ENCODE data around the gene AP2B1. TPM values are rescaled to one million over a fixed set of nuclear protein-coding genes. Genes with fewer than 3 reads are reported as not detected.

Gene AP2B1
- total and polyA plus RNA-seq, 7 donors = 43.2 to 86.4 (median 53.1) TPM

DNA sequence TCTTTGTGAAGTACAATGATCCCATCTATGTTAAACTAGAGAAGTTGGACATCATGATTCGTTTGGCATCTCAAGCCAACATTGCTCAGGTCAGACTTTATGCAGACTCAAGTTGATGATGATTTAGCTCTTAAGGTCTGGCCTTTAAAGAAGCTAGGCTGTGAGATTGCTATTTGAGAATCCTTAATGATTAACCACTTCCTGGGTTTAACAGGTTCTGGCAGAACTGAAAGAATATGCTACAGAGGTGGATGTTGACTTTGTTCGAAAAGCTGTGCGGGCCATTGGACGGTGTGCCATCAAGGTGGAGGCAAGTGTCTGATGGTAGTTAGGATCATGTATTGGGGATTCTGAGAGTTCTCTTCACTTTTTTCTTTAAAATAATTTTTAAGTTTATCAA, 40.3 kb downstream of the AP2B1 start:
- 31 to 79% methylated on average over 4 of the region's 4 CpGs for WGBS, 2 donors
- TF ChIP-seq CTCF (IDR thresholded peaks at IDR 0.05) (no peak), EP300 (IDR thresholded peaks at IDR 0.05) (no peak), POLR2AphosphoS5 (IDR thresholded peaks at IDR 0.05) (no peak), POLR2A (IDR thresholded peaks at IDR 0.05) (no peak)
- H3K27me3 ChIP-seq = no peaks in the 10 kb centered on the region
- H3K4me1 ChIP-seq = no peaks in the 10 kb centered on the region
- intact Hi-C loops (cut with DNase I) = no loop called here
- no peak overlapping the region for H3K27ac ChIP-seq
- no peak for DNase-seq
- H3K4me3 ChIP-seq = no peak overlapping the region
- no peaks in the 10 kb centered on the region for H3K9me3 ChIP-seq
- peaks cover 8 to 92% (median 33%) of the 10 kb centered on the region in 4 donors for H3K36me3 ChIP-seq

DNA sequence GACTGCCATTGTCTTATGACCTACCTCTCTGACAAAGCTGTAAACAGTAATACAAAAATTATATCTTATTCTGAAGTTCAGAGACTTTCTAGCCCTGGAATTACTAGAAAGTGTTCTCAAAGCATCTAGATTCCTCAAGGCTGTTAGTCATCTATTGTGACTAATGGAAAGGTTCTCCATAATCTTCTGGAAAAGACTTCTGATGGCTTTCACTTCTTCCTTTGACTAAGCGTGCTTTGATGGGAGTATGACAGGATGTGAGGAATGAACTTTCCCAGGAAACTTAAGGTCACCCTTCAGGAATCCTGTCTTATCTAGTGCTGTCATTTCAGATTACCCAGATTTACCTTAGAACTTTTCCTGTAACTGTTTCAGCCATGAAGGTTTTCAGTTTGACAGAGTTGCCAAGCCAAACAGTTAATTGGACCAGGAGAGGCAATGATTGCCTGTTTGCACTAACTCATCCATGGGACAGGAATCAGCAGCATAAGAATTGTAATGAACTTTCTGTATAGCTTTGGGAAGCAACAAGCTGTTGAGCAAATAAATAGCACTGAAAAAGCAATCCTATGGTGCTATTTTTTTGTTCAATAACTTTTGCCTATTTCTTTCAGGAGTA, 43.5 kb downstream of the AP2B1 start:
- intact Hi-C loops (cut with DNase I) = no loop called here
- Histone ChIP-seq H3K36me3 (peaks cover 12 to 95% (median 40%) of the 10 kb centered on the region in 4 donors), H3K4me3 (no peak overlapping the region), H3K27me3 (no peaks in the 10 kb centered on the region), H3K4me1 (no peaks in the 10 kb centered on the region), H3K9me3 (no peaks in the 10 kb centered on the region), H3K27ac (no peak overlapping the region)
- DNase-seq = no peak
- 90 to 91% methylated on average over 1 of the region's 1 CpG for WGBS, 2 donors
- no peak for TF ChIP-seq CTCF (IDR thresholded peaks at IDR 0.05)
- TF ChIP-seq POLR2AphosphoS5 (IDR thresholded peaks at IDR 0.05) = no peak
- no peak for TF ChIP-seq POLR2A (IDR thresholded peaks at IDR 0.05)
- TF ChIP-seq EP300 (IDR thresholded peaks at IDR 0.05) = no peak

- Histone ChIP-seq H3K4me1 (no peaks in the 10 kb centered on the region), H3K27me3 (no peaks in the 10 kb centered on the region), H3K36me3 (peaks cover 18 to 100% (median 37%) of the 10 kb centered on the region in 4 donors), H3K27ac (no peak overlapping the region), H3K4me3 (no peak overlapping the region), H3K9me3 (no peaks in the 10 kb centered on the region)
- intact Hi-C loops (cut with DNase I) = no loop called here
- WGBS, 2 donors = 90 to 92% methylated on average over 4 of the region's 4 CpGs
- DNase-seq = no peak
- no peak for TF ChIP-seq POLR2A (IDR thresholded peaks at IDR 0.05)
- no peak for TF ChIP-seq EP300 (IDR thresholded peaks at IDR 0.05)
- no peak for TF ChIP-seq POLR2AphosphoS5 (IDR thresholded peaks at IDR 0.05)
- no peak for TF ChIP-seq CTCF (IDR thresholded peaks at IDR 0.05)
Measured at GRCh38 chr17:35641032-35641431, 53.9 kb downstream of the AP2B1 start.

DNA sequence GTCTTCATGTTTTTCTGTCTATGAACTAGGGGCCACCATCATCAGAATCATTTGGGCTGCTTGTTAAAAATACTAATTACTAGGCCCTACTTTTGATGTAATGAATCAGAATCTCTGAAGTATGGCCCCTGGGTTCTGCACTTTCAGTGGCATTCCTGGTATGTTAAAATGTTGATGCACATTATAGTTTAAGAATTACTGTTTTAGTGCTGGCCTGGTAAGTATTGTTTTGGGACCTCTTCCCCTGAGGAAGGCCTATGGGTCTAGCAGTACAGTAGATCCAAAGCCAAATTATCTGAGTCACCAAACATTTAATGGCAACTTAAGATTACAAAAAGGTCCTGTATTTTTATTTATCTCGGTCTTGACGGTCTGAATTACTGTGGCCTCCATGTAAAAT, 58.8 kb downstream of the AP2B1 start:
- H3K36me3 ChIP-seq = peaks cover 5 to 82% (median 11%) of the 10 kb centered on the region in 4 donors
- intact Hi-C loops (cut with DNase I) = no loop called here
- no peak overlapping the region for H3K27ac ChIP-seq
- WGBS, 2 donors = 48 to 97% methylated on average over 2 of the region's 2 CpGs
- DNase-seq = no peak
- no peak overlapping the region for H3K4me3 ChIP-seq
- TF ChIP-seq CTCF (IDR thresholded peaks at IDR 0.05) (no peak), POLR2AphosphoS5 (IDR thresholded peaks at IDR 0.05) (no peak), EP300 (IDR thresholded peaks at IDR 0.05) (no peak), POLR2A (IDR thresholded peaks at IDR 0.05) (no peak)
- no peaks in the 10 kb centered on the region for H3K9me3 ChIP-seq
- H3K4me1 ChIP-seq = no peaks in the 10 kb centered on the region
- no peaks in the 10 kb centered on the region for H3K27me3 ChIP-seq

DNA sequence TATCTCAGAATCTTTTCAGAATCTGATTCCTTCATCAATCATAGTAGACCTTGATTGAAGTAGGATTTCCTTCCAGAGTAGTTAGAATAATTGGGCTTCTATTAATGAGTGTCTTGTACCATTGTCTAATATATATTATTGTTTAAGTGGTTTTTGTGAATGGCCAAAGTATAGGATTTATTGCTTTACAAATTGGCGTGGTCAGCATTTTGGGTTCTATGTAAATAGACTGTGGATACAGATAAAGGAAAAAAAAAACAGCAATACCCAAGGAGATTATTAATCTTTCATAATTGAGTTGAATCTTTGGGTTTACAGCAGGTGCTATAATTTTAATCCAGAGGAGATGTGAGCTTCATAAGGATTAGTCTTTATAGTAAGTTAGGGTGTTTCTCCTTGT, 64.3 kb downstream of the AP2B1 start:
- DNase-seq = no peak
- Histone ChIP-seq H3K36me3 (peaks cover 0 to 57% (median 12%) of the 10 kb centered on the region in 4 donors), H3K4me1 (no peaks in the 10 kb centered on the region), H3K27me3 (no peaks in the 10 kb centered on the region), H3K4me3 (no peak overlapping the region), H3K27ac (no peak overlapping the region), H3K9me3 (no peaks in the 10 kb centered on the region)
- TF ChIP-seq CTCF (IDR thresholded peaks at IDR 0.05) (no peak), POLR2A (IDR thresholded peaks at IDR 0.05) (no peak), EP300 (IDR thresholded peaks at IDR 0.05) (no peak), POLR2AphosphoS5 (IDR thresholded peaks at IDR 0.05) (no peak)
- intact Hi-C loops (cut with DNase I) = no loop called here
- WGBS, 2 donors = 84 to 87% methylated on average over 1 of the region's 1 CpG

All from sigmoid colon (tissue), 7 donors.